ENCODE measurements around the gene TALDO1. TPM values are rescaled to one million over a fixed set of nuclear protein-coding genes. Genes with fewer than 3 reads are reported as not detected.

Gene TALDO1
- total RNA-seq, 1 donor from 2014 or later: 61.0 TPM

DNA sequence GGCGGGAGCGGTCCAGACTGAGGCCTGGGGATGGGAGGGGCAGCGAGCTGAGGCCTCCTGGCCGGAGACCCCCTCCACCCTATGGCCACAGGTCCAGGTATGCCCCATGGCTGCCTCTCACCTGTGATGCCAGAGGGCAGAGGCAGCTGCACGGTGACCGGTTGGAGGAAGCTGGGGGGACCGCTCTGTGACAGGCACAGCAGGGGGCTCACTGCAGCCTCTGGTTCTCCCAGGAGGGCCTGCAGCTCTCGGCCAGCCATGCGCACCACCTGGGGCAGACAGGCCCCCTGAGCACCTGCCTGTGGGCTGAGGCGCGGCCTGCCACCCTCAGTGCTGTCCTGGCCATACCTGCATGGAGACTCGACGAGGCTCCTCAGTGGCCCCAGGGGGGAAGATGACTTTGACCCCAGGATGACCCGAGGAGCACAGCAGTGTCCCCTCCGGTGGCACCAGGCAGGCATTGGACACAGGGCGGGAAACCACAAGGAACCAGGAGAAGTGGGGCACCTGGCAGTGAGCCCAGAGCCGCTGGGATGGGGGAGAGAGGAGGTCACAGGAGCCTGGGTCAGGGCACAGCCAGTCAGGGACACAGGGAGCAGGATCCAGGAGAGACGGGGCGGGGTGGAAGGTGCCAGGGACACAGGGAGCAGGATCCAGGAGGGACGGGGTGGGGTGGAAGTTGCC is 54.0 kb downstream of the TALDO1 start:
- no peak for DNase-seq

DNA sequence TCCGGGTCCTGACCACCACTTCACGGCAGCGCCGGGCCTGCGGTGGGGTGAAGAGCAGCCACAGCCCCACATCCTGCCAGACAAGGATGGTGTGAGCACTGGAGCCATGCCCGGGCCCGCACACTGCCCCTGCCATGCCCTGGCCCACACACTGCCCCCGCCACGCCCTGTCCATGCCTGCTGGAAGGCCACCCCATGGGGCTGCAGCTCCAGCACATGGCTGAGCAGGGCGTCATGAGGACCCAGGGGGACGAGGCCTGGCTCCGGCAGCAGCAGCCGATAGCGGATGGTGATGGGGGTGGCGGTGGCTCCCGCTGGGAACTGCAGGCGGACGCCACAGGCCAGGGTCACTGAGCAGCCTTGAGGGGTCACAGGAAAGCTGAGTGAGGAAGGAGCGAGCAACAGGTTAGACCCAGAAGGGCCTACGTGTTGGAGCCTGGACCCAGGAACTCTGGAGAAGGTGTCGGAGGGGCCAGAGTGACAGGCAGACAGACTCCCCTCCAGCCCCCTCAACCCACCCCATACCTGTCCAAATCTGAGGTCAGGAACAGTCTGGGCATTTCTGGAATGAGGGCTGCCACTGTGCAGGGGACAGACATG is 54.9 kb downstream of the TALDO1 start:
- no peak for DNase-seq

- DNase-seq: no peak
These were observed 55.6 kb downstream of the TALDO1 start for GRCh38 chr11:802693-803466.

- no peak for DNase-seq
These were observed 56.1 kb downstream of the TALDO1 start for GRCh38 chr11:803467-803742.

DNA sequence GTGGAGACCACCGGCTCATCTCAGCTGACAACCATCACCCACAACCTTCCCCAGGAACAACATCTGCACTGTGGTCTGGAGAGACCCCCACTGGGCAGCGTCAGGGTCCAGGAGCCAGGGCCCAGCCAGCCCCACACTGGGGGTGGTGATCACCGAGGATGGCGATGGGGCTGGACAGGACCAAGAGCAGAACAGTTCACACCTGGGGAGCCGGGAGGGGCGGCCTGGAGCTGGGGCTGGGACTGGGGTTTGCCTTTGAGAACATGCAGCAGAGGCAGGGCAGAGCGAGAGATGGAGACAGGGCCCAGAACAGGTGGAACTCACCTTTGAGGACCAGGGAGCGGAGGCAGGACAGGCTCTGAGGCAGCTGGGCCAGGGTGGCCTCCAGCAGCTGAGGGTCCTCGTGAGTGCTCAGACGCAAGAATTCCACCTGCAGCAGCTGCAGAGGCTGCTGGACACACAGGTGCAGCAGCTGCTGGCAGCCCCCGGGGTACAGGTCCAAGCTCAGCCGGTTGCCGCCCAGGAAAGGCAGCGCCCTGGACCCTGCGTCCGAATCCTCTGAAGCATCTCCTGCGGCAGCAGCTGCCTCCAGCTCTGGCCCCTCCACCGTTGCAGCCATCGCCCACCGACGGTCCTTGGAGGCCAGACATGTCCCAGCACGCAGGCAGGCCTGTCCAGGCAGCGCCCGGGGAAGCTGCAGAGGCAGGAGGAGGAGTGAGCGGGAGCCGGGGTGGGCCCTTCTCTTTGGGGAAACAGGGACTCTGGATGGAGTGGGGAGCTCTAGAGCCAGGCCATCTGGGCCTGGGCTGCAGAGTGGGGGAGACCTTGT is 56.7 kb downstream of the TALDO1 start:
- DNase-seq: no peak

DNA sequence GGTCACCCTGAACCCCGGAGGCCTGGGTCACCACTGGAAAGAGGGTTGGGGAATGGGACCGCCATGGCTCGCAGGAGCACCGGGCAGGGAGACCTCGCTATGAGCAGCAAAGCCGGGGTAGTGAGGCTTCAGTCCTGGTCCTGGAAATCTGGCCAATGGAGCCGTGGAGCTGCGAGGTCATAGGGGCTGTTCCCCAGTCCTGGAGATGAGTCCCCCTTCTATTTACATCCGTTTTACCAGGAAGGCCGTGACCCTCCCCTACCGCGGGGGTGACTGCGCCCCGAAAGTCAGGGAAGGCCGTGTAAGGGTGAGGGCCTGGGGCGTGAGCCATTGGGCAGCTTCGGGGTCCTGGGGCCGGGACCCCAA is 57.3 kb downstream of the TALDO1 start:
- DNase-seq: no peak

DNA sequence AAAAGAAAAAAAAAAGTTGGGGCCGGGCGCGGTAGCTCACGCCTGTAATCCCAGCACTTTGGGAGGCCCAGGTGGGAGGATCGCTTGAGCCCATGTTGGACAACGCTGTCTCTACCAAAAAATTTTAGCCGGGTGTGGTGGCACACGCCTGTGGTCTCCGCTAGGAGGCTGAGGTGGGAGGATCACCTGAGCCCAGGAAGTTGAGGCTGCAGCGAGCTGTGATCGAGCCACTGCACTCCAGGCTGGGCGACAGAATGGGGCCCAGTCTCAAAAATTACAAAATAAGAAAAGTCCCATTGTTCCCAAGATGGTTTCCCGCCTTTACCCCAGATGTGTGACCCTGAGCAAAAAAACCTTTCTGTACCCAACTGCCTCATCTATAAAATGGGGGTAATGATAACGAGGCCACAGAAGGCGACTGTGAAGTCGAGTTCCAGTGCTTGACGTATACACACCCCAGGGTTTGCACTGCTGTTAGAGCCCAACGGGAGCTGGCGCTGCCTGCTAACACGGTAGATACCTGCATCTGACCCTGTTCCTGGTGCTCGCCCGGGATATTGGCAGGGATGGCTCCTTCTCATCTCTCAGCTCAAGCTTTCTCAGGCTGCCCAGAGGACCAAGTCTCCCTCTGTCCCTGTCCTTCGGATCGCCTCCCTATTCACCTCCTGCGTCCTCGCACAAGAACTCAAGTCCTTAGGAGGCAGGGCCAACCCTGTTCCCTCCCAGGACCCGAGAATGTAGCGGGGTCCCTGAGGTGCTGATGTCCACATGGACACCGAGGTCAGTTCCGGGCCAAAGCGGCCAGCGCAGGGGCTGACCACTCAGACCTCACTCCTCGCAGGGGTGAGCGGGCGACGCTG is 61.4 kb downstream of the TALDO1 start:
- no peak for DNase-seq

- DNase-seq: peak; percentile 97
These were observed 62.2 kb downstream of the TALDO1 start, which contains the start of gene RPLP2 for GRCh38 chr11:809287-810039. Gene RPLP2 (plus strand): TSS chr11:809967. CDS start chr11:810235, 268 bp downstream.

- DNase-seq: no peak
These were observed 62.8 kb downstream of the TALDO1 start for GRCh38 chr11:810040-810567.

DNA sequence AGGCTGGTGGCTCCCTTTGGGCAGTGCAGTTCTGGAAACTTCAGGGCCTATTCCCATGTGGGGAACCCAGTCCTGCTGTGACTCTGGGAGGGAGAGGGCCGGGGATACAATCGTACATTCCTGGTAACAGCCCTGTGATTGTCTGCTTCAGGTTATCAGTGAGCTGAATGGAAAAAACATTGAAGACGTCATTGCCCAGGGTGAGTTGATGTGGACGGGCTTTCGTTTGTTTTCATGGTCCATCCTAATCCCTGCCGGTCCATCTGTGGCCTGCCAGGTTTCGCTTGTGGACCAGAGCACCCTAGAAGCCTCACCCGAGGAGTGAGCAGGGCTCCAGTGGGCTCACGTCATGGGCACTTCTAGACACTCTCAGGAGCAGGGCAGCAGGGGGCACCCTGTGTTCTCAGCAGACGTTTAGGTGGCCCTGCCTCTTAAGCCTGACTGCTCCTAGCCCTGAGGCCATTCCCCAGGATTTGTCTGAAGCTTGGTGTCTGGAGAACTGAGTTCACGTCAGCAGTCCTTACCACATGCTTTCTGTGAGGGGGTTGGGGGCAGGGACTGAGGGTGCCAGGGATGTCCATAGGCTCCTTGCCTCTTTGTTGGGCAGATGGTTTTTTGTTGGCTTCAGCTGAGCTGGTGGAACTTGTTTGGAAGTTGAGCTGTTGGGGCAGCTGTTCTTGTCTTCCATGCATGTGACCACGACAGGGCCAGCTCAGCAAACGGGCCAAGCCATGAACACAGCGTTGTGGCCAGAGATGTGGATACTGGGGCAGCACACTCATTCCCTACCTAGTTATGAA is 64.4 kb downstream of the TALDO1 start:
- no peak for DNase-seq

- no peak for DNase-seq
These were observed 65.1 kb downstream of the TALDO1 start for GRCh38 chr11:812390-812789.

- no peak for DNase-seq
These were observed 65.8 kb downstream of the TALDO1 start for GRCh38 chr11:813072-813455.

- no peak for DNase-seq
These were observed 66.3 kb downstream of the TALDO1 start for GRCh38 chr11:813456-814096.

Small RNA genes within 50 kb of the gene (small RNA-seq; reads per million reads assigned to genes)
- gene SNORA52: not detected

Other genes with a start within 250 kb of the TALDO1 start
- 42.1 TPM for gene RNH1, start 240.2 kb upstream of the TALDO1 start, total RNA-seq
- gene HRAS, start 211.9 kb upstream of the TALDO1 start, total RNA-seq: 27.0 TPM
- 1.1 TPM for gene LRRC56, start 209.9 kb upstream of the TALDO1 start, total RNA-seq
- gene LMNTD2, start 186.7 kb upstream of the TALDO1 start, total RNA-seq: 0.16 TPM
- gene RASSF7, start 186.5 kb upstream of the TALDO1 start, total RNA-seq: 2.5 TPM
- gene PHRF1, start 171.0 kb upstream of the TALDO1 start, total RNA-seq: 27.3 TPM
- gene IRF7, start 131.5 kb upstream of the TALDO1 start, total RNA-seq: 7.6 TPM
- gene CDHR5, start 122.5 kb upstream of the TALDO1 start, total RNA-seq: not detected
- gene SCT, start 120.3 kb upstream of the TALDO1 start, total RNA-seq: not detected
- 0.16 TPM for gene DRD4, start 110.2 kb upstream of the TALDO1 start, total RNA-seq
- 50.7 TPM for gene DEAF1, start 52.2 kb upstream of the TALDO1 start, total RNA-seq
- gene TMEM80, start 51.6 kb upstream of the TALDO1 start, total RNA-seq: 11.7 TPM
- 1.4 TPM for gene EPS8L2, start 41.2 kb upstream of the TALDO1 start, total RNA-seq
- gene GATD1, start 30.0 kb downstream of the TALDO1 start, total RNA-seq: 22.3 TPM
- gene CEND1, start 42.6 kb downstream of the TALDO1 start, total RNA-seq: 5.9 TPM
- gene SLC25A22, start 50.8 kb downstream of the TALDO1 start, total RNA-seq: 15.0 TPM
- 5.1 TPM for gene PIDD1, start 57.8 kb downstream of the TALDO1 start, total RNA-seq
- 227 TPM for gene RPLP2, start 62.5 kb downstream of the TALDO1 start, total RNA-seq
- gene PNPLA2, start 71.5 kb downstream of the TALDO1 start, total RNA-seq: 5.3 TPM
- 0.31 TPM for gene CRACR2B, start 80.5 kb downstream of the TALDO1 start, total RNA-seq
- 44.1 TPM for gene CD151, start 85.5 kb downstream of the TALDO1 start, total RNA-seq
- gene POLR2L, start 95.1 kb downstream of the TALDO1 start, total RNA-seq: 14.5 TPM
- 18.6 TPM for gene TSPAN4, start 95.4 kb downstream of the TALDO1 start, total RNA-seq
- 20.9 TPM for gene CHID1, start 163.3 kb downstream of the TALDO1 start, total RNA-seq
- gene AP2A2, start 178.4 kb downstream of the TALDO1 start, total RNA-seq: 35.6 TPM